OCI-LY7 (cell line): Measurements from ENCODE around the gene ZC3H18.

Experiments
- EZH2phosphoT487 ChIP-seq: fragments of 200-600 bp; sonication (generic); IDR thresholded peaks from 2 replicates; pipeline ENCODE4 v1.6.1; 2018; ENCODE audit warnings: low read depth, borderline replicate concordance, mild to moderate bottlenecking, mixed run types, antibody characterized with exemption, low read length, moderate library complexity, mixed read lengths
- TF ChIP-seq, protein P1 (sequence below): fragments of 200-600 bp; sonication (generic); conservative IDR thresholded peaks from 2 replicates; pipeline ENCODE4 v1.5.1; 2014; ENCODE audit warnings: mild to moderate bottlenecking, antibody characterized with exemption, low read length, moderate library complexity, mixed read lengths

DNA sequence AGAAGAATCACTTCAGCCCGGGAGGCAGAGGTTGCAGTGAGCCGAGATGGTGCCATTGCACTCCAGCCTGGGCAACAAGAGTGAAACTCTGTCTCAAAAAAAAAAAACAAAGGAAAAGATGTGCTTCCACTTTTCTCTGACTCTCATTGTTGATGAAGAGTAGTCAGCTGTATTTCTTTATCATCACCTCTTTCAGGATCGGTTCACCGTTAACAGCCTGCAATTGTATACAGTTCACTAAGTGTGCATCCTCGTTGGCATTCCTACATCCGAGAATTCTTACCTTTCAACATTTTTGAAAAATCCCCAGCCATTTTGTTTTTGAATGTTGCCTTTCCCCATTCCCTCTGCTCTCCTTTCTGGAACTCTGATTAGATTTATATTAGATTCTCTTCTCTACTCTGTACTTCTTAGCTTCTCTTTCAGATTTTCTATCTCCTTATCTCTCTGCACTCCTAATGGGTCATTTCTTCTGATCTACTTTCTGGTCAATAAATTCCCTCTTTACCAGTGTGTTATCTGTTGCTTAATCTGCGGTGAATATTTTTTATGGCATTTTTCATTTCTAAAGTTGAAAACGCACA is 26.9 kb upstream of the ZC3H18 start:
- TF ChIP-seq, protein P1, sequence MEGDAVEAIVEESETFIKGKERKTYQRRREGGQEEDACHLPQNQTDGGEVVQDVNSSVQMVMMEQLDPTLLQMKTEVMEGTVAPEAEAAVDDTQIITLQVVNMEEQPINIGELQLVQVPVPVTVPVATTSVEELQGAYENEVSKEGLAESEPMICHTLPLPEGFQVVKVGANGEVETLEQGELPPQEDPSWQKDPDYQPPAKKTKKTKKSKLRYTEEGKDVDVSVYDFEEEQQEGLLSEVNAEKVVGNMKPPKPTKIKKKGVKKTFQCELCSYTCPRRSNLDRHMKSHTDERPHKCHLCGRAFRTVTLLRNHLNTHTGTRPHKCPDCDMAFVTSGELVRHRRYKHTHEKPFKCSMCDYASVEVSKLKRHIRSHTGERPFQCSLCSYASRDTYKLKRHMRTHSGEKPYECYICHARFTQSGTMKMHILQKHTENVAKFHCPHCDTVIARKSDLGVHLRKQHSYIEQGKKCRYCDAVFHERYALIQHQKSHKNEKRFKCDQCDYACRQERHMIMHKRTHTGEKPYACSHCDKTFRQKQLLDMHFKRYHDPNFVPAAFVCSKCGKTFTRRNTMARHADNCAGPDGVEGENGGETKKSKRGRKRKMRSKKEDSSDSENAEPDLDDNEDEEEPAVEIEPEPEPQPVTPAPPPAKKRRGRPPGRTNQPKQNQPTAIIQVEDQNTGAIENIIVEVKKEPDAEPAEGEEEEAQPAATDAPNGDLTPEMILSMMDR, result no peak
- no peak for TF ChIP-seq EZH2phosphoT487
